NCI-H2227 treated with DMSO at 0.1 percent for 48 hours (cell line): ENCODE results near the gene GALNT3.
A peak's percentile ranks its signal among the peaks of the same experiment; 100 is the strongest.

Source experiments
- DNase-seq: peaks from one replicate; lab custom pipeline; 2025; lab: John Stamatoyannopoulos, UW

GALNT3 gene

GRCh38 chr2:165725421-165725820 is 68.6 kb downstream of the GALNT3 start:
- DNase-seq = no peak

GRCh38 chr2:165720511-165720910 is 73.5 kb downstream of the GALNT3 start:
- DNase-seq = no peak

GRCh38 chr2:165718610-165719210 is 75.3 kb downstream of the GALNT3 start:
- DNase-seq = no peak

- no peak for DNase-seq
These were observed 78.0 kb downstream of the GALNT3 start for GRCh38 chr2:165716091-165716490.

GRCh38 chr2:165706960-165707487 is 87.0 kb downstream of the GALNT3 start:
- DNase-seq = no peak

- no peak for DNase-seq
These were observed 92.9 kb downstream of the GALNT3 start for GRCh38 chr2:165701147-165701546.

GRCh38 chr2:165700531-165700930 is 93.5 kb downstream of the GALNT3 start:
- DNase-seq = peak; percentile 44

GRCh38 chr2:165699946-165700345 is 94.1 kb downstream of the GALNT3 start:
- DNase-seq = no peak

- peak; percentile 85 for DNase-seq
These were observed 95.6 kb downstream of the GALNT3 start for GRCh38 chr2:165698444-165698884.

- peak; percentile 78 for DNase-seq
These were observed 96.2 kb downstream of the GALNT3 start for GRCh38 chr2:165697748-165698443.
